ENCODE results near the gene CCL13. TPM values are rescaled to one million over a fixed set of nuclear protein-coding genes. Genes with fewer than 3 reads are reported as not detected.
A peak's percentile ranks its signal among the peaks of the same experiment; 100 is the strongest.

The CCL13 gene
- total and polyA plus RNA-seq, 10 of the 15 experiments (the other 5 are each of a cell fraction or from before 2014, with no cell fraction given) = not detected

- H3K27me3 ChIP-seq (replicated peaks in 1 of 2; ENCODE audit: control insufficient read depth in 2 of 2, insufficient read depth in 2 of 2, low read length in 1 of 2) = peaks cover 0 to 12% of the 10 kb centered on the region in 2 experiments; a peak in 2 of 4 replicates
- DNase-seq (ENCODE audit: low read depth, low spot score) (no peak), FAIRE-seq (peak; percentile 89), ATAC-seq (peak; percentile 85)
- H4K20me1 ChIP-seq (ENCODE audit: control insufficient read depth, insufficient read depth) = no peaks in the 10 kb centered on the region
- no peak overlapping the region for H3K4me3 ChIP-seq
- TF ChIP-seq BCLAF1 (IDR thresholded peaks at IDR 0.05) (no peak), IKZF2 (IDR thresholded peaks at IDR 0.05) (0 out of 4 replicates have a peak, but pooled peaks of 1 of the 2 experiments have one; percentile 16), NR2F1 (conservative IDR thresholded peaks at IDR 0.05) (peak; percentile 35; the same call in 1 of the 2 replicates), LARP7 (IDR thresholded peaks at IDR 0.05) (no peak), FOS (IDR thresholded peaks at IDR 0.05; ENCODE audit: borderline replicate concordance, extremely low read depth, insufficient read length) (no peak), ATF7 (IDR thresholded peaks at IDR 0.05; ENCODE audit: low read depth) (no peak), IKZF1 (conservative IDR thresholded peaks at IDR 0.05) (0 out of 2 replicates have a peak, but pooled peaks have one; percentile 11)
- intact Hi-C loops (cut with micrococcal nuclease; ENCODE audit: unreplicated experiment) (loop anchor here (10.0 kb wide), 1 partner anchor 406 kb away; no protein-coding TSS in a partner anchor), in situ Hi-C loops (cut with MboI) (no loop called here)
- ChIA-PET POLR2A (interaction anchor here (1.3 to 2.0 kb wide), 2 partner anchors 9 to 12 kb away, joined by 3 to 5 read pairs; partner anchors contain the start of gene CCL1), CTCF (interaction anchor here (0.9 to 7.2 kb wide), 5 partner anchors 9 to 171 kb away, joined by 3 to 66 read pairs (median 3); partner anchors contain the start of gene CCL1), SMC1A (ENCODE audit: uncharacterized antibody, unreplicated experiment) (interaction anchor here (2.7 to 3.4 kb wide), 2 partner anchors 9 to 12 kb away, joined by 14 to 19 read pairs; partner anchors contain the start of gene CCL1), RAD21 (ENCODE audit: unreplicated experiment) (interaction anchor here (1.4 to 2.7 kb wide), 2 partner anchors 9 to 12 kb away, joined by 6 to 7 read pairs; partner anchors contain the start of gene CCL1)
- H3K9ac ChIP-seq (ENCODE audit: control insufficient read depth, insufficient read depth, low read length) = no peak overlapping the region
- no TSS peak for BruUV-seq (replicated peaks)
- H3K27ac ChIP-seq (ENCODE audit: control insufficient read depth, insufficient read depth) = no peak overlapping the region
- H3K36me3 ChIP-seq (ENCODE audit: control insufficient read depth in 2 of 2, insufficient read depth in 2 of 2, low read length in 1 of 2) = no peaks in the 10 kb centered on the region
- H3K4me1 ChIP-seq (ENCODE audit: control insufficient read depth, insufficient read depth, low read length) = peaks cover 13% of the 10 kb centered on the region
- H3K79me2 ChIP-seq (ENCODE audit: control insufficient read depth, insufficient read depth, low read length) = no peaks in the 10 kb centered on the region
- no peak overlapping the region for H3K4me2 ChIP-seq (ENCODE audit: control insufficient read depth, insufficient read depth)
- WGBS (ENCODE audit: insufficient coverage, insufficient replicate concordance, low lambda C conversion rate, missing lambda C conversion rate) = 29% methylated on average over 3 of the region's 3 CpGs
- H2AFZ ChIP-seq (ENCODE audit: control insufficient read depth, low read depth, low read length) = no peak overlapping the region
- no peaks in the 10 kb centered on the region for H3K9me3 ChIP-seq (replicated peaks; ENCODE audit: control insufficient read depth, insufficient read depth, low read length)
Measured at GRCh38 chr17:34370997-34371395, 14.7 kb downstream of the CCL13 start.

All from GM12878 (cell line).